ENCODE data around the gene RPL41. TPM values are rescaled to one million over a fixed set of nuclear protein-coding genes. Genes with fewer than 3 reads are reported as not detected.

RPL41 gene
- total and polyA plus RNA-seq, 7 donors = 1,926 to 9,845 (median 5,407) TPM

GRCh38 chr12:56160193-56160763 is 43.8 kb downstream of the RPL41 start:
- H3K4me3 ChIP-seq = peak overlapping the region; percentile 61 to 99 (median 78)
- H3K9me3 ChIP-seq = no peaks in the 10 kb centered on the region
- intact Hi-C loops (cut with DNase I) = no loop called here
- no peak for DNase-seq
- WGBS, 2 donors = 14 to 23% methylated on average over 7 of the region's 7 CpGs
- TF ChIP-seq POLR2AphosphoS5 (IDR thresholded peaks at IDR 0.05) (peak in 3 of 4 donors; percentile 20 to 43 (median 26)), EP300 (IDR thresholded peaks at IDR 0.05) (no peak)
- peaks cover 0 to 58% (median 43%) of the 10 kb centered on the region in 4 donors for H3K4me1 ChIP-seq
- no peaks in the 10 kb centered on the region for H3K27me3 ChIP-seq
- peak overlapping the region; percentile 93 to 99 (median 94) for H3K27ac ChIP-seq
- H3K36me3 ChIP-seq = peaks cover 35 to 58% (median 41%) of the 10 kb centered on the region in 4 donors

- Histone ChIP-seq H3K27me3 (no peaks in the 10 kb centered on the region), H3K27ac (peak overlapping the region; percentile 93 to 99 (median 94)), H3K4me1 (peaks cover 0 to 58% (median 46%) of the 10 kb centered on the region in 4 donors), H3K4me3 (peak overlapping the region; percentile 61 to 99 (median 78)), H3K36me3 (peaks cover 35 to 66% (median 45%) of the 10 kb centered on the region in 4 donors), H3K9me3 (no peaks in the 10 kb centered on the region)
- intact Hi-C loops (cut with DNase I) = no loop called here
- no peak for DNase-seq
- WGBS, 2 donors = 66 to 74% methylated on average over 11 of the region's 11 CpGs
- TF ChIP-seq POLR2AphosphoS5 (IDR thresholded peaks at IDR 0.05) (no peak), CTCF (IDR thresholded peaks at IDR 0.05) (no peak), POLR2A (IDR thresholded peaks at IDR 0.05) (no peak), EP300 (IDR thresholded peaks at IDR 0.05) (no peak)
These were observed 44.7 kb downstream of the RPL41 start for GRCh38 chr12:56160894-56161689.

- no peak for TF ChIP-seq EP300 (IDR thresholded peaks at IDR 0.05)
- TF ChIP-seq POLR2A (IDR thresholded peaks at IDR 0.05) = peak in 1 of 2 donors; percentile 14
- no peak for TF ChIP-seq CTCF (IDR thresholded peaks at IDR 0.05)
- peak in 3 of 4 donors; percentile 44 to 69 (median 49) for TF ChIP-seq POLR2AphosphoS5 (IDR thresholded peaks at IDR 0.05)
- whole genome bisulfite sequencing, 2 donors = 77 to 80% methylated on average over 10 of the region's 10 CpGs
- Histone ChIP-seq H3K4me3 (peak overlapping the region; percentile 61 to 99 (median 78)), H3K4me1 (peaks cover 0 to 53% (median 43%) of the 10 kb centered on the region in 4 donors), H3K27me3 (no peaks in the 10 kb centered on the region), H3K9me3 (no peaks in the 10 kb centered on the region), H3K27ac (peak overlapping the region; percentile 93 to 99 (median 94)), H3K36me3 (peaks cover 35 to 73% (median 50%) of the 10 kb centered on the region in 4 donors)
- intact Hi-C loops (cut with DNase I) = no loop called here
- DNase-seq = peak; percentile 90
These were observed 45.4 kb downstream of the RPL41 start for GRCh38 chr12:56161690-56162351.

- Histone ChIP-seq H3K9me3 (no peaks in the 10 kb centered on the region), H3K4me3 (peak overlapping the region in 3 of 4 donors; percentile 61 to 90 (median 66)), H3K27ac (peak overlapping the region; percentile 93 to 99 (median 94)), H3K36me3 (peaks cover 35 to 82% (median 57%) of the 10 kb centered on the region in 4 donors), H3K27me3 (no peaks in the 10 kb centered on the region), H3K4me1 (peaks cover 0 to 45% (median 37%) of the 10 kb centered on the region in 4 donors)
- WGBS, 2 donors = 61 to 73% methylated on average over 11 of the region's 11 CpGs
- DNase-seq = no peak
- intact Hi-C loops (cut with DNase I) = no loop called here
- TF ChIP-seq POLR2A (IDR thresholded peaks at IDR 0.05) (no peak), POLR2AphosphoS5 (IDR thresholded peaks at IDR 0.05) (peak in 2 of 4 donors; percentile 50 to 74)
These were observed 46.2 kb downstream of the RPL41 start for GRCh38 chr12:56162468-56163290.

Measured in sigmoid colon (tissue), 7 donors.